Kidney tubule cell (primary cell): ENCODE results near the gene MARF1.
"Not testable (repeated sequence)": the region's sequence is repeated elsewhere in the genome, so short reads cannot be mapped to it uniquely, and the experiment has no call there.

Experiments used
- DNase-seq: peaks from one replicate; pipeline ENCODE4 v3.0.0-alpha.2; 2018; ENCODE audit warnings: low spot score

MARF1 gene

DNA sequence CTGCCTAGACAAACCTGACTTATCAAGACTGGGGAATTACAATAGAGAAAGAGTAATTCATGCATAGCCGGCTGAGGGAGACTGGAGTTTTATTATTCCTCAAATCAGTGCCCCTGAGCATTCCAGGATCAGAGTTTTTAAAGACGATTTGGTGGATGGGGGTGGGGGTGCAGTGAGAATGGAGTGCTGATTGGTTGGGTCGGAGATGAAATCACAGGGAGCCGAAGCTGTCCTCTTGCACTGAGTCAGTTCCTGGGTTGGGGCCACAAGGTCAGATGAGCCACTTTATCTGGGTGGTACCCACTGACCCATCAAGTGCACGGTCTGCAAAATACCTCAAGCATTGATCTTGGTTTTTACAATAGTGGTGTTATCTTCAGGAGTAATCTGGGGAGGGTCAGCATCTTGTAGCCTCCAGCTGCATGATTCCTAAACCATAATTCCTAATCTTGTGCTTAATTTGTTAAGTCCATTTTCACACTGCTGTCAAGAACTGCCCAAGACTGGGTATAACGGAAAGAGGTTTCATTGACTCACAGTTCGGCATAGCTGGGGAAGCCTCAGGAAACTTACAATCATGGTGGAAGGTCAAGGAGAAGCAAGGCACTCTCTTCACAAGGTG is 69.6 kb downstream of the MARF1 start:
- DNase-seq: no peak

- DNase-seq: no peak
Measured at GRCh38 chr16:15572329-15573001, 70.5 kb downstream of the MARF1 start.

- DNase-seq: no peak
Measured at GRCh38 chr16:15571557-15571956, 71.4 kb downstream of the MARF1 start.

GRCh38 chr16:15570666-15571065 is 72.3 kb downstream of the MARF1 start:
- not testable (repeated sequence) for DNase-seq

DNA sequence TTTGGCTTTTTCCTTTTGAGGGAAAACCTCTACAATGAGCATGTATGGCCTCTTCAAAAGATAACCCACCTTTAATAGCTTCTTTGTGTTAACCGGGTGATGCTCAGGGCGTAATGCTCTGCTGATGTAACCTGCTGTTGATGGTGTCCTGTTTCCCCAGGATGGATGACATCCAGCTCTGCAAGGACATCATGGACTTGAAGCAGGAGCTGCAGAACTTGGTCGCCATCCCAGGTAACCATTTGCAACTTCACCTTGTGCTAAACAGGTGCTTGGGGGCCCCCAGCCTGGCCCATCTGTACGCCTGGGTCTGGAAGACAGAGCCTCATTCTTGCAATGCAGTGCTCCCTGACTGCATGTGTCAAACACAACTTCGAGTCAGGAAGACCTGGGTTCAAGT is 75.1 kb downstream of the MARF1 start:
- no peak for DNase-seq

GRCh38 chr16:15566095-15566494 is 76.9 kb downstream of the MARF1 start:
- DNase-seq: no peak

- DNase-seq: no peak
Measured at GRCh38 chr16:15564604-15565339, 78.2 kb downstream of the MARF1 start.

DNA sequence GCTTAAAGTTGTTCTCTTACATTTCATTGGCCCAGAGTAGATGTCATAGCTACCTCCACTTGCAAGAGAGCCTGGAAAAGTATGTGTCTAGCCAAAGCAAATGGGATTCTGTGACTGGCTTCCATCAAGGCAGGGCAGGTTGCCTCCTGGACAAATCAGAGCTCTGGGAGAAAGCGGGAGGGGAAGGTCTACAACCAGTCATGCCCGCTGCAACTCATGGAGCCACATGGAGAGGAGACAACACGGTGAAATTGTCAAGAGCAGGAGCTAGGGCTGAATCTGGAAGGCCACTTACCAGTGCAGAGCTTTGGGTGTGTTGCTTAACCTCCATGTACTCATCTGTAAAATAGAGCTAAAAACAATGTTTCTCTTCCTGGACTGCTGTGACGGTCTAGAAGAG is 83.8 kb downstream of the MARF1 start:
- no peak for DNase-seq

GRCh38 chr16:15557258-15557657 is 85.7 kb downstream of the MARF1 start:
- no peak for DNase-seq

DNA sequence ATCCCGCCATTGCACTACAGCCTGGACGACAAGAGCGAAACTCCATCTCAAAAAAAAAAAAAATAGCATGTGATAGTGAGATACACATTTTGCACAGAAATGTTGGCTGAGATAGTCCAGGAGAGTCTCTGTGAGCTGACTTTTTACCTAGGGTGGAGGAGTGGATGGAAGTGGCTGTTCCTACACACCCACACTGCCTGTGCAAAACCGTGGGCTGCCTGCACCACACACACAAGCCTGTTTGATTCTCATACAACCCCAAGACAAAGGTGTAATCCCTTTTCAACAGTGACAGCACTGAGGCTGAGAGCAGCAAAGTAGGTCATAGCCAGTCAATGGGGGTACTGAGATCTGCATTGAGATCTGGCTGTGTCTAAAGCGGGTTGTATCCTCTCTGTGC is 86.8 kb downstream of the MARF1 start:
- no peak for DNase-seq

- DNase-seq: no peak
Measured at GRCh38 chr16:15553313-15554088, 89.5 kb downstream of the MARF1 start.

- no peak for DNase-seq
Measured at GRCh38 chr16:15552507-15552906, 90.4 kb downstream of the MARF1 start.

GRCh38 chr16:15548482-15548891 is 94.5 kb downstream of the MARF1 start:
- DNase-seq: peak; percentile 59

GRCh38 chr16:15547768-15548096 is 95.2 kb downstream of the MARF1 start:
- no peak for DNase-seq

GRCh38 chr16:15547072-15547767 is 95.7 kb downstream of the MARF1 start:
- DNase-seq: peak; percentile 68

DNA sequence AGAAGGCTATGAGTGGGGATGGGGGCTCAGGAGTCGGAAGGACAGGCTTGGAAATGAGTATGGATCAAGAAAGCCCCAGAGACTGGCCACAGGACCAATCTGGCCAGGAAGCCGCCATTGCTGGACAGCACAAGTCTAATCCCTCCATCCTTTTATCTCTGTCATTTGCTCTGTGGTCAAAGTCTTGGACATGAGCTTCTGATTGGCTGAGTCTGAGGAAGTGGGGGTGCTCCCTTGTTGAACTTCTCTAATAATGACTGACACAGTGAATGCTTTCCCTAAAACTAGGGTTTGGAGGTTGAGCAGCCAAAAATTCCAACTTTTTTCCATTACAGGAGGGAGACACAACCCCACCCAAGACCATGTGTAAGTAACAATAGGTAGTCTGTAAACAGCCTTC is 97.4 kb downstream of the MARF1 start:
- DNase-seq: no peak

DNA sequence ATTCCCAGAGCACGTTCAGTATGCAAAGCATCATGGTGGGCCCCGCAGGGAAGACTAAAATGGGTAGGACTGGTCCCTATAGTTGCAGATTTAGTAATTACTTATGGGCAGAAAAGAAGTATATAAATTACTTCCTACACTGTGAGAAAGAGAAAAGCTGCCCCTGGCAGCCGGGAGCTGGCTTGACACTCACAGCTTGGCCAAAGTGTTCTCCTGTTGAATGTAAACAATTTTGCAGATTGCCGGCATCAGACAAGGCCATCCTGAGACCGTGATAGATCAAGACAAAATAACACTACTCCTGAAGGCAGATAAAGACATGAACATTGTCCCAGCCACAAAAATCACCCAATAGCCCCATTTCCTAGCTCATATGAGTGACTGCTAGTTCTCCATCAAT is 98.5 kb downstream of the MARF1 start:
- DNase-seq: no peak
